Endothelial cell of umbilical vein (primary cell): ENCODE results near the gene CCDC146. TPM values are rescaled to one million over a fixed set of nuclear protein-coding genes. Genes with fewer than 3 reads are reported as not detected.

Source experiments
- BruUV-seq: library from RNA; stranded (reverse); fragments of 400-500 nt; replicated peaks from 2 replicates; lab custom pipeline; 2021; lab: Mats Ljungman, UMichigan
- CTCF ChIA-PET: fragments of 300-600, 350-600 bp; sonication (Branson Sonifier 250); formaldehyde crosslinking; loops from one replicate; lab custom pipeline; 2021; ENCODE audit warnings: antibody characterized with exemption, inconsistent platforms; lab: Charles Lee
- POLR2A ChIA-PET: fragments of 300-600, 350-600 bp; sonication (Branson Sonifier 250); formaldehyde crosslinking; loops from one replicate; lab custom pipeline; 2021; ENCODE audit warnings: antibody characterized with exemption, inconsistent platforms; lab: Charles Lee
- DNase-seq: peaks from one replicate; pipeline ENCODE4 v3.0.0-alpha.2; 2011; ENCODE audit warnings: low read depth, low spot score
- FAIRE-seq: peaks from 2 replicates; lab custom pipeline; 2011; peaks lifted over from hg19 to GRCh38; lab: Jason Lieb, UNC
- H2AFZ ChIP-seq: 2 replicates; pipeline ENCODE4 v1.6.0; 2012; ENCODE audit warnings: low read depth, low read length, control low read depth, inconsistent platforms
- H3K27ac ChIP-seq: 2 replicates; pipeline ENCODE4 v1.5.1; 2011; ENCODE audit warnings: low read depth, mild to moderate bottlenecking, control low read depth, low read length, moderate library complexity; ENCODE audit not compliant: insufficient read depth
- H3K27me3 ChIP-seq, 2 experiments: 2 replicates each; pipeline versions ENCODE4 v1.6.0 to v1.6.1; 2011; ENCODE audit warnings: low read length in 2 of 2, mixed read lengths in 1 of 2; ENCODE audit not compliant: control insufficient read depth in 2 of 2, insufficient read depth in 2 of 2
- H3K36me3 ChIP-seq, 2 experiments: 2 replicates in 1 of 2; 3 replicates in 1 of 2; pipeline ENCODE4 v1.5.1; 2011; ENCODE audit warnings: low read length in 2 of 2, mild to moderate bottlenecking in 1 of 2, moderate library complexity in 1 of 2; ENCODE audit not compliant: control insufficient read depth in 2 of 2, insufficient read depth in 2 of 2; ENCODE audit errors: extremely low read depth in 1 of 2
- H3K4me1 ChIP-seq: 3 replicates; pipeline ENCODE4 v1.5.1; 2011; ENCODE audit warnings: mild to moderate bottlenecking, low read length; ENCODE audit not compliant: control insufficient read depth, insufficient read depth; ENCODE audit errors: extremely low read depth
- H3K4me2 ChIP-seq: 2 replicates; pipeline ENCODE4 v1.6.1; 2011; ENCODE audit warnings: low read length, control low read depth, mixed read lengths; ENCODE audit not compliant: insufficient read depth
- H3K4me3 ChIP-seq, 3 experiments: fragments of 200-600 bp in 1 of 3; sonication (generic), shearing (Covaris generic) in 1 of 3; replicated peaks in 1 of 3; 2 replicates each; pipeline ENCODE4 v1.5.1; 2011 to 2016; ENCODE audit warnings: control low read depth in 3 of 3, low read length in 3 of 3, mild to moderate bottlenecking in 2 of 3, inconsistent platforms in 1 of 3, low read depth in 1 of 3, moderate library complexity in 1 of 3; ENCODE audit not compliant: insufficient read depth in 1 of 3
- H3K79me2 ChIP-seq: 2 replicates; pipeline ENCODE4 v1.6.0; 2012; ENCODE audit warnings: low read length, inconsistent platforms; ENCODE audit not compliant: control insufficient read depth, insufficient read depth
- H3K9ac ChIP-seq: replicated peaks from 2 replicates; pipeline ENCODE3; 2011; ENCODE audit warnings: low read length, control low read depth; ENCODE audit not compliant: insufficient read depth; ENCODE audit errors: extremely low read depth
- H3K9me1 ChIP-seq: replicated peaks from 3 replicates; pipeline ENCODE4 v1.6.0; 2011; ENCODE audit warnings: mild to moderate bottlenecking, low read length; ENCODE audit not compliant: control insufficient read depth, insufficient read depth; ENCODE audit errors: extremely low read depth
- H3K9me3 ChIP-seq: replicated peaks from 2 replicates; pipeline ENCODE4 v1.5.1; 2012; ENCODE audit warnings: low read length, inconsistent platforms; ENCODE audit not compliant: control insufficient read depth, insufficient read depth
- H4K20me1 ChIP-seq: replicated peaks from 2 replicates; pipeline ENCODE3; 2011; ENCODE audit warnings: mild to moderate bottlenecking, low read length; ENCODE audit not compliant: control insufficient read depth, insufficient read depth; ENCODE audit errors: extremely low read depth
- CTCF ChIP-seq, 2 donors: IDR thresholded peaks; 1 replicate in 1 of 2; 2 replicates in 1 of 2; pipeline ENCODE4 v1.5.1; 2011; ENCODE audit warnings: low read length in 2 of 2, mild to moderate bottlenecking in 2 of 2, moderate library complexity in 2 of 2, control low read depth in 1 of 2, inconsistent platforms in 1 of 2, low read depth in 1 of 2; ENCODE audit not compliant: insufficient read depth in 1 of 2; ENCODE audit errors: extremely low read depth in 1 of 2
- EZH2 ChIP-seq: IDR thresholded peaks from 2 replicates; pipeline ENCODE4 v1.6.1; 2012; ENCODE audit warnings: borderline replicate concordance, low read depth, mild to moderate bottlenecking, moderate library complexity, low read length, inconsistent platforms; ENCODE audit not compliant: severe bottlenecking
- FOS ChIP-seq: IDR thresholded peaks from 2 replicates; pipeline ENCODE4 v1.6.1; 2011; ENCODE audit warnings: mild to moderate bottlenecking, low read length, moderate library complexity, borderline replicate concordance; ENCODE audit not compliant: insufficient read depth
- GATA2 ChIP-seq: IDR thresholded peaks from 2 replicates; pipeline ENCODE4 v1.7.0; 2011; ENCODE audit warnings: low read depth, mild to moderate bottlenecking, moderate library complexity, mixed read lengths, low read length; ENCODE audit not compliant: insufficient read length, insufficient read depth
- JUN ChIP-seq: IDR thresholded peaks from 2 replicates; pipeline ENCODE4 v1.6.1; 2011; ENCODE audit warnings: borderline replicate concordance, low read depth; ENCODE audit not compliant: insufficient read length, insufficient read depth
- MAX ChIP-seq: IDR thresholded peaks from 2 replicates; pipeline ENCODE4 v1.6.1; 2011; ENCODE audit not compliant: insufficient read depth, insufficient read length
- MYC ChIP-seq: IDR thresholded peaks from one replicate; pipeline ENCODE4 v1.6.1; 2011; ENCODE audit warnings: mild to moderate bottlenecking, low read depth, low read length
- POLR2A ChIP-seq: IDR thresholded peaks from 2 replicates; pipeline ENCODE4 v1.6.1; 2012; ENCODE audit warnings: low read depth, mild to moderate bottlenecking, control low read depth, low read length
- POLR2AphosphoS5 ChIP-seq: IDR thresholded peaks from 2 replicates; pipeline ENCODE4 v1.6.1; 2012; ENCODE audit warnings: low read depth, mild to moderate bottlenecking, control low read depth, low read length, moderate library complexity; ENCODE audit not compliant: insufficient read depth
- dilution Hi-C: fragments of 300-500 bp; cut with MboI; formaldehyde crosslinking; loops from one replicate; pipeline ENCODE4 v1.15.0; 2019; ENCODE audit warnings: low sequenced_read_pairs; ENCODE audit not compliant: extremely low pct_ligation_motif_present
- intact Hi-C: fragments of 100-400 bp; cut with micrococcal nuclease; formaldehyde crosslinking; loops from one replicate; pipeline ENCODE4 v1.10.0; 2022
- polyA plus RNA-seq, 4 experiments: library from polyadenylated mRNA; depleted of rRNA in 3 of 4; stranded (reverse) in 3 of 4; unstranded in 1 of 4; fragments of >200 nt; gene quantifications; 2 replicates each; pipeline versions ENCODE4 v1.2.1 to v1.2.3, GENCODE V29; 2011 to 2012; ENCODE audit warnings: missing spikeins in 1 of 4
- total RNA-seq: library from RNA; stranded (reverse); gene quantifications from 2 replicates; pipeline ENCODE4 v1.2.3, GENCODE V29; 2021

CCDC146 gene
- total and polyA plus RNA-seq, 2 donors (not counting 3 experiments of a cell fraction or from before 2014, with no cell fraction given), result 0.65 to 2.2 TPM

GRCh38 chr7:77238703-77239136, 116.3 kb downstream of the CCDC146 start:
- no TSS peak for BruUV-seq
- intact Hi-C loops, result no loop called here
- Histone ChIP-seq H2AFZ (no peak overlapping the region), H3K9me3 (no peaks in the 10 kb centered on the region), H3K4me3 (no peak overlapping the region), H3K9me1 (no peaks in the 10 kb centered on the region), H3K27ac (no peak overlapping the region), H3K79me2 (no peaks in the 10 kb centered on the region), H3K4me1 (no peaks in the 10 kb centered on the region), H3K9ac (no peak overlapping the region), H3K4me2 (no peak overlapping the region), H3K27me3 (peaks cover 0 to 2% of the 10 kb centered on the region in 2 experiments), H3K36me3 (no peaks in the 10 kb centered on the region), H4K20me1 (no peaks in the 10 kb centered on the region)
- DNase-seq (no peak), FAIRE-seq (no peak)
- no peak for TF ChIP-seq EZH2
- TF ChIP-seq MAX, result no peak
- TF ChIP-seq FOS, result no peak
- no peak for TF ChIP-seq POLR2A
- TF ChIP-seq CTCF (IDR thresholded peaks at IDR 0.05; ENCODE audit: extremely low read depth in 1 of 2, insufficient read depth in 1 of 2, low read depth in 1 of 2, low read length in 2 of 2), result no peak
- ChIA-PET CTCF (interaction anchor here (1.2 to 3.1 kb wide), 2 partner anchors 9 to 93 kb away, joined by 4 to 22 read pairs; no protein-coding TSS in a partner anchor), POLR2A (no interaction called here)
- dilution Hi-C loops, result no loop called here

GRCh38 chr7:77239471-77239870, 117.1 kb downstream of the CCDC146 start:
- BruUV-seq, result no TSS peak
- Histone ChIP-seq H3K27ac (no peak overlapping the region), H3K4me2 (no peak overlapping the region), H3K27me3 (peaks cover 0 to 2% of the 10 kb centered on the region in 2 experiments), H4K20me1 (no peaks in the 10 kb centered on the region), H3K9me3 (no peaks in the 10 kb centered on the region), H2AFZ (no peak overlapping the region), H3K4me3 (no peak overlapping the region), H3K79me2 (no peaks in the 10 kb centered on the region), H3K9me1 (no peaks in the 10 kb centered on the region), H3K9ac (no peak overlapping the region), H3K4me1 (no peaks in the 10 kb centered on the region), H3K36me3 (no peaks in the 10 kb centered on the region)
- no peak for DNase-seq
- TF ChIP-seq MYC, result no peak
- TF ChIP-seq GATA2, result no peak
- TF ChIP-seq POLR2A, result no peak
- TF ChIP-seq FOS, result no peak
- TF ChIP-seq EZH2, result no peak
- TF ChIP-seq CTCF (IDR thresholded peaks at IDR 0.05; ENCODE audit: extremely low read depth in 1 of 2, insufficient read depth in 1 of 2, low read depth in 1 of 2, low read length in 2 of 2), result no peak
- TF ChIP-seq POLR2AphosphoS5, result no peak
- TF ChIP-seq JUN, result no peak
- TF ChIP-seq MAX, result no peak
- intact Hi-C loops, result no loop called here
- no peak for FAIRE-seq
- ChIA-PET CTCF (interaction anchor here (1.2 to 3.1 kb wide), 2 partner anchors 8 to 92 kb away, joined by 4 to 22 read pairs; no protein-coding TSS in a partner anchor), POLR2A (no interaction called here)
- dilution Hi-C loops, result no loop called here
